Measurements from ENCODE around the gene VAMP7.
"Not testable (repeated sequence)": the region's sequence is repeated elsewhere in the genome, so short reads cannot be mapped to it uniquely, and the experiment has no call there.

The VAMP7 gene

GRCh38 chrX:155881158-155881993, at the start of gene VAMP7:
Gene VAMP7, plus strand, starts transcription at chrX:155881345. Its CDS starts 8,122 bp downstream, at chrX:155889467.
- peak; percentile 70 for DNase-seq (ENCODE audit: low read depth)

- DNase-seq (ENCODE audit: low read depth), result no peak
Observed at GRCh38 chrX:155841232-155841631, 39.9 kb upstream of the VAMP7 start.

- DNase-seq (ENCODE audit: low read depth), result not testable (repeated sequence)
Observed at GRCh38 chrX:155851786-155852185, 29.4 kb upstream of the VAMP7 start.

- no peak for DNase-seq (ENCODE audit: low read depth)
Observed at GRCh38 chrX:155857561-155857960, 23.6 kb upstream of the VAMP7 start.

GRCh38 chrX:155864655-155865054, 16.5 kb upstream of the VAMP7 start:
- no peak for DNase-seq (ENCODE audit: low read depth)

GRCh38 chrX:155865193-155865592, 16.0 kb upstream of the VAMP7 start:
- DNase-seq (ENCODE audit: low read depth), result no peak

- no peak for DNase-seq (ENCODE audit: low read depth)
Observed at GRCh38 chrX:155867821-155868220, 13.3 kb upstream of the VAMP7 start.

GRCh38 chrX:155870958-155871357, 10.2 kb upstream of the VAMP7 start:
- no peak for DNase-seq (ENCODE audit: low read depth)

- DNase-seq (ENCODE audit: low read depth), result no peak
Observed at GRCh38 chrX:155871934-155872333, 9.2 kb upstream of the VAMP7 start.

- no peak for DNase-seq (ENCODE audit: low read depth)
Observed at GRCh38 chrX:155873188-155873587, 8.0 kb upstream of the VAMP7 start.

- DNase-seq (ENCODE audit: low read depth), result no peak
Observed at GRCh38 chrX:155874571-155875244, 6.4 kb upstream of the VAMP7 start.

- no peak for DNase-seq (ENCODE audit: low read depth)
Observed at GRCh38 chrX:155876704-155877103, 4.4 kb upstream of the VAMP7 start.

GRCh38 chrX:155877288-155877687, 3.9 kb upstream of the VAMP7 start:
- DNase-seq (ENCODE audit: low read depth), result no peak

- no peak for DNase-seq (ENCODE audit: low read depth)
Observed at GRCh38 chrX:155880586-155881157, 473 bp upstream of the VAMP7 start.

GRCh38 chrX:155886409-155886808, 5.3 kb downstream of the VAMP7 start:
- DNase-seq (ENCODE audit: low read depth), result no peak

GRCh38 chrX:155888139-155888538, 7.0 kb downstream of the VAMP7 start:
- peak; percentile 26 for DNase-seq (ENCODE audit: low read depth)

- DNase-seq (ENCODE audit: low read depth), result no peak
Observed at GRCh38 chrX:155889328-155889727, 8.2 kb downstream of the VAMP7 start.

- no peak for DNase-seq (ENCODE audit: low read depth)
Observed at GRCh38 chrX:155891446-155892210, 10.5 kb downstream of the VAMP7 start.

- DNase-seq (ENCODE audit: low read depth), result no peak
Observed at GRCh38 chrX:155893521-155893920, 12.4 kb downstream of the VAMP7 start.

- no peak for DNase-seq (ENCODE audit: low read depth)
Observed at GRCh38 chrX:155896512-155896911, 15.4 kb downstream of the VAMP7 start.

- DNase-seq (ENCODE audit: low read depth), result no peak
Observed at GRCh38 chrX:155899366-155899765, 18.2 kb downstream of the VAMP7 start.

- no peak for DNase-seq (ENCODE audit: low read depth)
Observed at GRCh38 chrX:155900765-155901164, 19.6 kb downstream of the VAMP7 start.

Measured in fibroblast of the conjunctiva (primary cell).